Lower lobe of right lung (tissue), 2 donors: ENCODE measurements around the gene CD72. TPM values are rescaled to one million over a fixed set of nuclear protein-coding genes. Genes with fewer than 3 reads are reported as not detected.

Source experiments
- ATAC-seq, 2 donors: fragments of 200-7000 bp; cut with Tn5 transposase; one replicate each; pipeline ENCODE4 v1.9.1; 2020 to 2022; ENCODE audit warnings: mild to moderate bottlenecking in 2 of 2, moderate library complexity in 2 of 2
- DNase-seq: peaks from one replicate; pipeline ENCODE4 v3.0.0-alpha.2; 2020
- H3K27ac ChIP-seq: fragments of 200-600 bp; one replicate; pipeline ENCODE4 v1.8.0; 2022
- H3K27me3 ChIP-seq: fragments of 200-600 bp; one replicate; pipeline ENCODE4 v1.8.0; 2022; ENCODE audit warnings: low read depth
- H3K36me3 ChIP-seq: fragments of 200-600 bp; one replicate; pipeline ENCODE4 v1.8.0; 2022; ENCODE audit warnings: mild to moderate bottlenecking
- H3K4me1 ChIP-seq: fragments of 200-600 bp; one replicate; pipeline ENCODE4 v1.8.0; 2022
- H3K4me3 ChIP-seq: fragments of 200-600 bp; one replicate; pipeline ENCODE4 v1.8.0; 2022; ENCODE audit warnings: mild to moderate bottlenecking
- H3K9me3 ChIP-seq: fragments of 200-600 bp; one replicate; pipeline ENCODE4 v1.8.0; 2022
- intact Hi-C: fragments of 100-400 bp; cut with DNase I; formaldehyde crosslinking; loops from one replicate; pipeline ENCODE4 v1.11.0; 2022
- total RNA-seq: library from RNA; stranded (reverse); fragmentation: NEBNext Ultra II Directional; extraction: Animal tissue kit (Norgen Biotek cat#: 25700); gene quantifications from one replicate; pipeline ENCODE4 v1.2.1, GENCODE V29; 2021
- TF ChIP-seq, protein P1 (sequence below): fragments of 200-600 bp; IDR thresholded peaks from one replicate; pipeline ENCODE4 v1.8.0; 2022; ENCODE audit warnings: antibody characterized with exemption, mild to moderate bottlenecking
- donor health status: DM: no; HTN: yes; CAD: no; lungs with severe emphysema.

The CD72 gene
- total RNA-seq, 1 donor from 2014 or later = 4.5 TPM

DNA sequence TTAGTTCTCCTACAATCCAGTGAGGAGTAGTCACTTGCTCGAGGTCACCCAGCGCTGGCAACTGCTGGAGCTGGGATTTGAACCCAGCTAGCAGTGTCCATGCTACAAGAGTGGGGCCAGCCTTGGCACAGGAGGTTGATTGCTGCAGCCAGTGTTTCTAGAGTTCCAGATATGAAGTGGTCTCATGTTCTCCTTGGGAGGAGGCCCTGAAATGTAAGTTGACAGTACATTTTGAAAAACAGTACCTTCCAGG is 40.7 kb upstream of the CD72 start:
- Histone ChIP-seq H3K27me3 (no peaks in the 10 kb centered on the region), H3K36me3 (peaks cover 21% of the 10 kb centered on the region), H3K4me3 (peak overlapping the region; percentile 85), H3K27ac (peak overlapping the region; percentile 97), H3K4me1 (peaks cover 34% of the 10 kb centered on the region), H3K9me3 (no peaks in the 10 kb centered on the region)
- intact Hi-C loops = no loop called here
- TF ChIP-seq, protein P1, sequence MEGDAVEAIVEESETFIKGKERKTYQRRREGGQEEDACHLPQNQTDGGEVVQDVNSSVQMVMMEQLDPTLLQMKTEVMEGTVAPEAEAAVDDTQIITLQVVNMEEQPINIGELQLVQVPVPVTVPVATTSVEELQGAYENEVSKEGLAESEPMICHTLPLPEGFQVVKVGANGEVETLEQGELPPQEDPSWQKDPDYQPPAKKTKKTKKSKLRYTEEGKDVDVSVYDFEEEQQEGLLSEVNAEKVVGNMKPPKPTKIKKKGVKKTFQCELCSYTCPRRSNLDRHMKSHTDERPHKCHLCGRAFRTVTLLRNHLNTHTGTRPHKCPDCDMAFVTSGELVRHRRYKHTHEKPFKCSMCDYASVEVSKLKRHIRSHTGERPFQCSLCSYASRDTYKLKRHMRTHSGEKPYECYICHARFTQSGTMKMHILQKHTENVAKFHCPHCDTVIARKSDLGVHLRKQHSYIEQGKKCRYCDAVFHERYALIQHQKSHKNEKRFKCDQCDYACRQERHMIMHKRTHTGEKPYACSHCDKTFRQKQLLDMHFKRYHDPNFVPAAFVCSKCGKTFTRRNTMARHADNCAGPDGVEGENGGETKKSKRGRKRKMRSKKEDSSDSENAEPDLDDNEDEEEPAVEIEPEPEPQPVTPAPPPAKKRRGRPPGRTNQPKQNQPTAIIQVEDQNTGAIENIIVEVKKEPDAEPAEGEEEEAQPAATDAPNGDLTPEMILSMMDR = no peak
- DNase-seq = no peak
- ATAC-seq = peak in 1 of 2 donors; percentile 2

GRCh38 chr9:35658137-35658967 is 40.1 kb upstream of the CD72 start, which contains the start of gene CCDC107:
TSS of gene CCDC107 (plus strand) at chr9:35658292. CDS start at chr9:35658380, 88 bp downstream.
- H3K36me3 ChIP-seq = peaks cover 21% of the 10 kb centered on the region
- H3K27ac ChIP-seq = peak within 1 kb of the TSS; percentile 97
- TF ChIP-seq, protein P1 = peak; percentile 73
- H3K4me1 ChIP-seq = peaks cover 35% of the 10 kb centered on the region
- DNase-seq (peak; percentile 88), ATAC-seq (peak; percentile 91 to 95)
- no peaks in the 10 kb centered on the region for H3K9me3 ChIP-seq
- no peaks in the 10 kb centered on the region for H3K27me3 ChIP-seq
- intact Hi-C loops = no loop called here
- peak within 1 kb of the TSS; percentile 85 for H3K4me3 ChIP-seq

DNA sequence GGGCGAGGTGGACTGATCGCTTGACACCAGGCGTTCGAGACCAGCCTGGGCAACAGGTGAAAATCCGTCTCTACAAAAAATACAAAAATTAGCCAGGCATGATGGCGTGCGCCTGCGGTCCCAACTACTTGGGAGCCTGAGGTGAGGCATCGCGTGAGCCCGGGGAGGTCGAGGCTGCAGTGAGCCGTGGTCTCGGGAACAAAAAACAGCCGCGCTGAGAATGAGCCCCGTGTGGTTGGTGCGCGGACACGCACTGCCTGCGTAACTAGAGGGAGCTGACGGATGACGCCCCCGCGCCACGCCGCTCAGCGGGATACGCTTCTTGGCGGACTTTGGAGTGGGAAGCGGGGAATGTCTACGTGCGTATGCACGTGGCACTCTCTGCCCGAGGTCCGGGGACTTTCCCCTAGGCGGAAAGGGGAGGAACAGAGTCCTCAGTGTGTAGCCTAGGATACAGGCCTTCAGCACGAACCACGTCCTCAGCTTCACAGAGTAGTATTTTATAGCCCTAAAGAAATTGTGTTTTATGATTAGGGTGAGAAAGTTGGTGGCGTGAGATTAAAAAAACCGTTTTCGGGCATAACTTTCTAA is 39.4 kb upstream of the CD72 start, which contains the start of gene RMRP:
Gene RMRP, minus strand, starts transcription at position 474 of the 591 bp plus-strand sequence.
- DNase-seq (peak; percentile 98), ATAC-seq (peak; percentile 97)
- Histone ChIP-seq H3K27ac (peak within 1 kb of the TSS; percentile 97), H3K9me3 (no peaks in the 10 kb centered on the region), H3K27me3 (no peaks in the 10 kb centered on the region), H3K36me3 (peaks cover 21% of the 10 kb centered on the region), H3K4me3 (peak within 1 kb of the TSS; percentile 85), H3K4me1 (peaks cover 41% of the 10 kb centered on the region)
- intact Hi-C loops = no loop called here
- TF ChIP-seq, protein P1 = peak; percentile 53

DNA sequence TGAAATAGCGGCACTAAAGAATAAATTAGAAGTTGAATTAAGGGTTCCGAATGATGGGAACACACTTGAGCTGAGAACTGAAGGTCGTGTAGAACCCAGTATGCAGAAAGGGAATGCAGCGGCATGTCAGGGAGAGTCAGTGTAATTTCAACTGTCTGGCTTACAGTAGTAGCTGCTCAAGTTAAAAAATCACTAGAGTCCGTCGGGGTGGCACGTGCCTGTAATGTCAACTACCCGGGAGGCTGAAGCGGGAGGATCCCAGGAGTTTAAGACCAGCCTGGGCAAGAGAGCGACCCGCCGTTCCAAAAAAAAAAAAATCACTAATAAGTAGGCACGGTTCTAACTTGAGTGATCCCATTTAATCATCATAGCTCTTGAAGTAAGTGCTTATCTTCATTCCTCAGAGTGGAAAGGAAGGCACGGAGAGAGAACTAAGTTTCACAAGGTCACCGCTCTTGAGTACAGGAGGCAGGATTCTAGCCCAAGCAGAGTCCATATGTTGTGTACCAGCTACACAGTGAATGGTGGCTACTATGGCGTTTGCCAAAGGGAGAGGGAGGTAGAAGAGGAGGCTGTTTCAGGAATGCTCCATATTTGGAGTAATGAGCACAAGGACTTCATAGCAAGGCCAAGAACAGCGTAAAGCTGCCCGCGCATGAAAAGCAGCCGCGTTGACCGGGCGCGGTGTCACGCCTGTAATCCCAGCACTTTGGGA is 38.8 kb upstream of the CD72 start:
- DNase-seq = no peak
- TF ChIP-seq, protein P1 = no peak
- Histone ChIP-seq H3K27ac (peak overlapping the region; percentile 97), H3K9me3 (no peaks in the 10 kb centered on the region), H3K27me3 (no peaks in the 10 kb centered on the region), H3K4me3 (peak overlapping the region; percentile 85), H3K4me1 (peaks cover 47% of the 10 kb centered on the region), H3K36me3 (peaks cover 21% of the 10 kb centered on the region)
- ATAC-seq = peak; percentile 24 to 38
- intact Hi-C loops = no loop called here

GRCh38 chr9:35656348-35656747 is 38.1 kb upstream of the CD72 start:
- ATAC-seq (no peak), DNase-seq (no peak)
- Histone ChIP-seq H3K4me1 (peaks cover 49% of the 10 kb centered on the region), H3K36me3 (peaks cover 16% of the 10 kb centered on the region), H3K27ac (peak overlapping the region; percentile 97), H3K27me3 (no peaks in the 10 kb centered on the region), H3K4me3 (no peak overlapping the region), H3K9me3 (no peaks in the 10 kb centered on the region)
- intact Hi-C loops = no loop called here
- TF ChIP-seq, protein P1 = no peak
